HFF-Myc (cell line): ENCODE data around the gene NOTCH2.

Source experiments
- DNase-seq: peaks from one replicate; pipeline ENCODE4 v3.0.0-alpha.2; 2011; ENCODE audit warnings: low read depth; ENCODE audit errors: extremely low read depth
- H3K4me3 ChIP-seq: replicated peaks from 2 replicates; pipeline ENCODE4 v1.5.1; 2011; ENCODE audit warnings: low read depth, mild to moderate bottlenecking, control low read depth, low read length
- TF ChIP-seq, protein P1 (sequence below): IDR thresholded peaks from 2 replicates; pipeline ENCODE4 v1.5.1; 2012; ENCODE audit warnings: mild to moderate bottlenecking, low read depth, low read length, control low read depth; ENCODE audit errors: missing control alignments

NOTCH2 gene

DNA sequence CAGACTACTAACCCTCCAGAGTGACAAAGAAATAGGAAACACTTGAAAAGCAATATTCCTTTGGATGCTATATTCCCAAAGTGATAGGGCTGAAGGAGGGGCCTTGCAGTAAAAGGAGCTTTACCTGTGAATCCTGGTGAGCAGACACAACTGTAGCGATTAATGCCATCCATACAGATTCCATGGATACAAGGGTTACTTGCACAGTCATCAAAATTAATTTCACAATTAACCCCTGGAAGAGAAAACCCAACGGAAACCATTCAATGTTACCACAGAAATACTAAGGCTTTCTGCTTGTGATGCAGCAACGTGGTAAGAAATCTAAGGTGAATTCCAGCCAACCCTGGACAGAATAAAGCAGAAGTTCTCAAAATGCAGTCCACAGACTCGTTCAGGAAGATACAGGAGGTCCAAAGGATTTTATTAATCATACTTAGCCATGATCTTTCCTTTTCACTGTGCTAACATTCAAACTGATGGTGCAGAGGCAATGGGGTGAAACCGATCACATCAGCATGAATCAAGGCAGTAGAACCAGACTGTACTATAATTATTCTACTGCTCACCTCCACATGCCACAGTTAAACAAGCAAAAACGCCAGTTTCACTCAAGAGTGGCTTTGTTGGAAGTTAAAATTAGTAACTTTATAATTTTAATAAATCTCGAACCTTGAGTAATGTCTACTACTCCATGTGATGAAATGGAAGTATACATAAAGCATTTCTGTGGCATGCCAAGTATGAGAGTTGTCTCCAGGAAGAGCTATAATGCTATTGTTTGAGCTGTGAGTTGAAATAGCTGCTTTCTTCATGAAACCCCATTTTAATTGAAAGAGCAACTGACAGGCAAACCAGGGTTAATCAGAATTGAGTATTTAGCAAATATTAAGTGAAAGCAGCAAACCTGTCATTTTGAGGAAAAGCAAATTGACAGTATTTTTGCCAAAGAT lies 109.9 kb downstream of the NOTCH2 start:
- DNase-seq = no peak
- no peak overlapping the region for H3K4me3 ChIP-seq
- TF ChIP-seq, protein P1, sequence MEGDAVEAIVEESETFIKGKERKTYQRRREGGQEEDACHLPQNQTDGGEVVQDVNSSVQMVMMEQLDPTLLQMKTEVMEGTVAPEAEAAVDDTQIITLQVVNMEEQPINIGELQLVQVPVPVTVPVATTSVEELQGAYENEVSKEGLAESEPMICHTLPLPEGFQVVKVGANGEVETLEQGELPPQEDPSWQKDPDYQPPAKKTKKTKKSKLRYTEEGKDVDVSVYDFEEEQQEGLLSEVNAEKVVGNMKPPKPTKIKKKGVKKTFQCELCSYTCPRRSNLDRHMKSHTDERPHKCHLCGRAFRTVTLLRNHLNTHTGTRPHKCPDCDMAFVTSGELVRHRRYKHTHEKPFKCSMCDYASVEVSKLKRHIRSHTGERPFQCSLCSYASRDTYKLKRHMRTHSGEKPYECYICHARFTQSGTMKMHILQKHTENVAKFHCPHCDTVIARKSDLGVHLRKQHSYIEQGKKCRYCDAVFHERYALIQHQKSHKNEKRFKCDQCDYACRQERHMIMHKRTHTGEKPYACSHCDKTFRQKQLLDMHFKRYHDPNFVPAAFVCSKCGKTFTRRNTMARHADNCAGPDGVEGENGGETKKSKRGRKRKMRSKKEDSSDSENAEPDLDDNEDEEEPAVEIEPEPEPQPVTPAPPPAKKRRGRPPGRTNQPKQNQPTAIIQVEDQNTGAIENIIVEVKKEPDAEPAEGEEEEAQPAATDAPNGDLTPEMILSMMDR = no peak

DNA sequence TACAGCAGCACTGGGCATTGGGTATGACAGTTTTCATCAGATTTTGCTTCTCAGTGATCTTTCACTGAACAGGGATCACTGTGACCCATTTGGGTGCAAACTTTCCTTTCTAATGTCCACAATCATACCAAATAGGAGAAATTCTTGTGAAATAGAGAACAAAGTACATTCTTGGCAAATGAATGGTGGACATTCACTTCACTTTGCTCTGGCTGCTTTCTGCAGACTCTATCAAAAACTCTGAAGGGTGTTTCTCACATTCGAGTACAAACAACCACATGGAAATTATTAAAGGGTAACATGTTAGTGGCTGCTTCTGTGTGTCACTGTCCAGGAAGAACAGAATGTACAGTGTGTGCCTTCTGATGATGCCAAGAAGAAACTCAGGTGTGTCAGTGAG lies 111.2 kb downstream of the NOTCH2 start:
- no peak for DNase-seq
- TF ChIP-seq, protein P1 = no peak
- no peak overlapping the region for H3K4me3 ChIP-seq

DNA sequence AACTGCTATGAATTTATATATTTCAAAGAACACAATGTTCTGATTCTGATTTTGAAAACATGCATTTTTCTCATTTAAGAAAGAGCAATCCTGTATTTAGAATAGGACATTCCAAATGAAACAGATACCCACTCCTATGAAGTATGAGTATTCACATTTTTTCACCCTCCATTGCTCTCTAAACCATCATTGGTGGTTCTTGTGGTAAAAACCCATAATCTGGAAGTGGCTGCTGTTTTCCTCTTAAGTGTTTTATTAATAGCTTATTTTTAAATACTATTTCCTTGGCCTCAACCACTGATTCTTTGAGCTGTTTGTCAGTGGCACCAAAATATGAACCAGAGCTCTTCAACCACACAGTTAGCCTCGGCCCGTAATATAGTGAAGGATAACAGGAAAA lies 113.2 kb downstream of the NOTCH2 start:
- TF ChIP-seq, protein P1 = no peak
- no peak overlapping the region for H3K4me3 ChIP-seq
- DNase-seq = no peak

DNA sequence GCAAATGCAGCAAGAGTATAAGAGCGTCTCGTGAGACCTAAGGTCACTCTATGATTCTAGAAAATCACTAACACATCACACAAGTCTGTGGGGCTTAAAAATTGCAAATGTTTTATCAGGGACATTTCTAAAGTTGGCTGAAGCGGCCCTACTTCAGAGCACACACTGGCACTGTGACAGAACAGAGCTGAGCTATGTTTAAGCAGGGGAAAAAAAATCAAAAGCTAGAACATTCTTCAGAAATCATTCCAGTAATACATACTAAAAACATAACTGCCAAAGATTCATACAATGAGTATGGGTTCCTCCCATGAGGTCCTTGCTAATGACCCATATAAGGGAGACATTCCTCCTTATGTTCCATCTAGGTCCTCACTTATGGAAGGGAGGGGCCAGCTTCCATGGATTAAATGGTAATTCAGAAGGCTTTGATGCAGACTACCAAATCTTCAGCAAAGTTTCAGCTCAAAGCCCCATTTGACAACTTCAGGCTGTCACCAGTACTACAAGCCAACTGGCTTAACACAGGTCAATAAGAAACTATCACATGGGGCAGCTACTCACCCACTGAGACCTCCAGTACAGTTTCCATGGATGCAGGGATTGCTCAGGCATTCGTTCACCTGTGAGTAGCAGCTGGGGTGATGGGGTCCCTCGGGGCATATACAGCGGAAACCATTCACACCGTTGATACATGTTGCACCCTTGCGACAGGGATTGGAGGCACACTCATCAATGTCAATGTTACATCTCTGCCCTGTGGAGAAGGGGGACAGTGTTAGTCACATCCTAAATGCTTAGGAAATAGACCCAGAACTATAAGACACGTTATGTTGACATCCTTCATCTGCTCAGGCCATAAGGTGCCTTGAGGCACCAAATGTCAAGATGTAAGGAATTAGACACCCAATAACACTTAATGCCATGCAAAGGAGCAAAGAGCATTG lies 114.7 kb downstream of the NOTCH2 start:
- H3K4me3 ChIP-seq = no peak overlapping the region
- TF ChIP-seq, protein P1 = no peak
- DNase-seq = no peak

DNA sequence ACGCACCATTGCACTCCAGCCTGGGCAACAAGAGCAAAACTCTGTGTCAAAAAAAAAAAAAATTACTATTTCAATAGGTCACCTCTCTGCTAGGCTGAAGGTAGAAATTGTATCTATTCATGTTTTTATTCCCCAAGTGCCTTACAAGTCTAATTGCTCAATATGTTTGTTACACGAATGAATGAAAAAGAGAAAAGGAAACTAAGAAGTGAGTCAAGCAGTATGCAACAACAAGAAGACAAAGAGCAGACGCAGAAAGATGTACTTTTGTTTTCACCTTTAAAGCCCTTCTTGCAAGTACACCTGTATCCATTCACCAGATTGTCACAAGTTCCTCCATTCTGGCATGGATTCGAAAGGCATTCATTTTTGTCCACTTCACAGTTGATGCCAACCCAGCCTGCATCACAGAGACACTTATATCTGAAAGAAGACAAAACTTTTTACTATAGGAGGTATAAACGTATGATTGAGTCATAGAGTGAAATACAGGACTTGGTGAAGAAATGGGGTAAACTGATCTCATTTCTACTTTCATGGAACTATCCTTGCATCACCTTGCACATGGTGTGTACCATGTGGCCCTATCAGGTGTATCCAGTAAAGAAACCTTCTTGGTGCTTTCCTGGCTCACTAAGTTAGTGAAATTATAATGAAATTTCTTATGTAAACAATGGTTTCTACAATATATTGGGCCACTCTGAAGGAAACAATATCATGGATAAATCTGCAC lies 116.0 kb downstream of the NOTCH2 start:
- no peak overlapping the region for H3K4me3 ChIP-seq
- TF ChIP-seq, protein P1 = no peak

DNA sequence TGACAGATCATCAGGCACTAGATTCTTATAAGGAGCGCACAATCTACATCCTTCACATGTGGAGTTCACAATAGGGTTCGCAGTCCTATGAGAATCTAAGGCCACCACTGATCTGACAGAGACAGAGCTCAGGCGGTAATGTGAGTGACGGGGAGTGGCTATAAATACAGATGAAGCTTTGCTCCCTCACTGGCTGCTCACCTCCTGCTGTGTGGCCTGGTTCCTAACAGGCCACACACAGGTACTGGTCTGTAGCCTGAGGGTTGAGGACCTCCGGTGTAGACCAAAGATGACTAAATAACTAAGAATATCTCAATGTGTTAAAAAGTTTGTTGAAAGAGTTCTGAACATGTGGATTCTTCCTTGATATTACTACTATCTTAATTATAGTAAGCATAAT lies 117.0 kb downstream of the NOTCH2 start:
- TF ChIP-seq, protein P1 = no peak
- DNase-seq = no peak
- H3K4me3 ChIP-seq = no peak overlapping the region

More for the DNA sequence above, 116.0 kb downstream of the NOTCH2 start:
- DNase-seq = no peak
